SKM-1 (cell line): ENCODE results near the gene GPRC5C.
A peak's percentile ranks its signal among the peaks of the same experiment; 100 is the strongest.
"Not testable (repeated sequence)": the region's sequence is repeated elsewhere in the genome, so short reads cannot be mapped to it uniquely, and the experiment has no call there.

ENCODE experiments used
- DNase-seq: peaks from one replicate; lab custom pipeline; 2025; ENCODE audit not compliant: unreplicated experiment; lab: John Stamatoyannopoulos, UW

The GPRC5C gene

DNA sequence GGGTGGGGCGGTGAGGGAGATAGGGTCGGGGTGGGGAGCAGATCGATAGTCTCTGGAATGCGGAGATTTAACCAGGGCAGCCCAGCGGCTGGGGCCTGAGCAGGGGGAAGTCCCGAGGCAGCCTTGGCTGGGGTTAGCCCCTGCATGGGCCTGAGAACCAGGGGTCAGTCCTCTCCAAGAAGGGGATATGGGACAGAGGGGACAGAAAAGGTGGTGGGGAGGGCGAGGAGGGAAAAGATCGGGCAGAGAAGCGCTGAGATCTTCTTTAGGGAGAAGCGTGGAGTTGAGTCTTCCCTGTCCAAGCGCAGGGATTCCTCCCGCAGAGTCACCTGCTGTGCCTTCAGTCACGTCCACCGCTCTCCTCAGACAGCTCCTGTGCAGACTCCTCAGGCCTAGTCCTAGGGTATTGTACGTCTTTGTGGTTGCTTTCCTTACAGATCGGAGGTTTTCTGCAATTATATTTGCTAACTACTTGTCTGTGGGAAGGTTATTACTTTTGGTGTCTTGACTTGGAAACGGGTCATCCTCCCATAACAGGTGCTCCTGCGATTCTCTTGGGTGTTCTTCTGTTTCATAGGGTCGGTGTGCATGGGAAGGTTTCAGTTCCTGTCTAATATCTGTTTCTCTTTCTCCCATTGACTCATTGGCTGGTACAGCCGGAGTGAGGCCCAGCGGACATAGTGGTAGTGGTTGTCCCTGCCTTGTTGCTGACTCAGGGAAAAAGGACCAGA, 35.5 kb downstream of the GPRC5C start:
- peak; percentile 29 for DNase-seq

DNA sequence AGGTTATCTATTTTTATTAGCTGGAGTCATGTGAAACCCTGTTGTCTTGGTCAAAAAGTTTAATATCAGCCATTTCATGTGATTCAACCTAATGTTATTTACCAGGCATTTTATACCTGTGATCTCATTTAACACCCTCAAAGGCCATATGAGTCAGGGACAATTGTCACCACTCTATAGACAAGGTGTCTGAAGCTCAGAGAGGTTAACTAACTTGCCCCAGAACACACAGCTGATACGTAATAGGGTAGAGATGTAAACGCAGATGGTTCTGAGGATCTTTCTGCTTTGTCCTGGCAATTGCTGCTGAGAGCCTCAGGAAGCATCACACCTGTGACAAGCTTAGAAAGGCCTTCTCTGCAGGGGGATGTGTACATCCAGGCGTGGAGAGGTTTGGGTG, 39.5 kb downstream of the GPRC5C start:
- DNase-seq = no peak

DNA sequence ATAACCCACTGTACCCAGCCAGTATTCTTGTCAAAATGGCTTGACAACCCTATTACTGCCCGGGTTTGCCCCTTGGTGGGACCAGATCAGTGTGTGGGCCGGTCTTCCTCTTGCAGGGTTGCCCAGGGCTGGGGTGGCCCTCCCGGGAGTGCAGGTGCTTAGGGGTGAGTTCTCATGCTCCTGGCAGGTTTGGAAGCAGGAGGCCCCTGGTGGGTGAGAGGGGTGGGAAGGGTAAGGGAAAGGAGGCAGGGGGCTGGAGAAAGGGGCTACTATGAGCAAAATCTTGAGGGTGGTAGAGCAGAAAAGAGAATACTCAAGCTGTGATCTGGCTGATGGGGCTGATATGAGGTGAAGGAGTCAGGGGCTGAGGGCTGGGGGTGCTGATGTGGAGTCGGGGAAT, 41.0 kb downstream of the GPRC5C start:
- DNase-seq = no peak

DNA sequence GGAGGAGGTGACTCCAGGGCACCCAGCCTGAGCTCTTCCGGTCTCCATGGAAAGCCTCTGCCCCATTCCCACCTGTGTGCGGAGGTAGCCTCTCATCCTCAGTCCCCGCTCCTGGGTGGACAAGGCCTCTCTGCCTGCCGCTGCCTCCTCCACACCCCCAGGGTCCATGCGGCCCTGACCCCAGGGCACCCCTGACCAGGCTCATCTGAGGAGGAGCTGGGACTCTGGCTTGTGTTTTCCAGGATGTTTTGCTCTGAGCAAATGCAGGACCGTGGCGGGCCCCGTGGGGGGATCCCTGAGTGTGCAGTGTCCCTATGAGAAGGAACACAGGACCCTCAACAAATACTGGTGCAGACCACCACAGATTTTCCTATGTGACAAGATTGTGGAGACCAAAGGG, 41.4 kb downstream of the GPRC5C start:
- no peak for DNase-seq

DNA sequence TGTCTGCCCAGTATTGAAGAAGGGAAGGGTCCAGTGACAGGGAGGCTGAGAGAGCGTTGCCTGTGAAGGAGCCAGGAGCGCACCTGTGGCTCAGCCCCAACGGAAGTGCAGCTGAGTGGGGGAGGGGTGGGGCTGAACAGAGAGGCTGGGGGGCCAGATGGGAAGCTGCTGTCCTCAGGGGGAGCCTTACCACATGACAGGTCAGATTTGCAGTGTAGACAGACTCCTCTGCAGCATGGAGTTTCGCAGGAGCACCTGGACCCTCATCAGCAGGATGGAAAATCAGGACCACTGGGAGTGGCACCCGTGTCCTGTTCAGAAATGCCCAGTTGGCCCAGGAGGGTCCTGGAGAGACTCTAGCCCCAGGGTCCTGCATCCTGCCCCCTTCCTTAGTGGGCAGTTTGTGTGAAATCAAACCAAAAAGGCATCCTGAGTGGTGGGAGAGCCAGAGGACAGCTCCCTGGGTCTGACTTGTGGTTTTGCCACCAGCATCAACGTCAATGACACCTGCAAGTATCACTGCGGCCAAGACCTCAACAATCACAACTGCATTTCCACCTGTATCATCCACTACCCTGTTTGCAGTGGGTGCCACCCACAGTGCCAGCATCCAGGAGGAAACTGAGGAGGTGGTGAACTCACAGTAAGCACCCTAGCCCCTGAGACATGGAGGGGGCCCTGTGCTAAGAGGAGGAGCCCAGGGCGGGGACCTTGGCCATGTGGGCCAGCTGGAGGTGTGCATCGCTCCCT, 42.3 kb downstream of the GPRC5C start:
- DNase-seq = no peak

DNA sequence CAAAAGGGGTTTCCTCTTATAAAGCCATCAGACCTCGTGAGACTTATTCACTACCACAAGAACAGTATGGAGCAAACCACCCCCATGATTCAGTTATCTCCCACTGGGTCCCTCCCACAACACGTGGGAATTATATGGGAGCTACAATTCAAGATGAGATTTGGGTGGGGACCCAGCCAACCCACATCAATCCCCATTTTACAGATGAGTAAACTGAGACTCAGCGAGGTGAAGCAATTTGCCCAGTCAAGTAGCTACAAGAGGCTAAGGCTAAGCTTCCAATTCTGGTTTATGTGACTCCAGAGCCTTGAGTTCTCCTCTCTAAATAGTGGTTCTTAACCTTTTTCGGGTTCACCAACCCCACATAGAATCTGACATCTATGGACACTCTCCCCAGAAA, 43.3 kb downstream of the GPRC5C start:
- no peak for DNase-seq

DNA sequence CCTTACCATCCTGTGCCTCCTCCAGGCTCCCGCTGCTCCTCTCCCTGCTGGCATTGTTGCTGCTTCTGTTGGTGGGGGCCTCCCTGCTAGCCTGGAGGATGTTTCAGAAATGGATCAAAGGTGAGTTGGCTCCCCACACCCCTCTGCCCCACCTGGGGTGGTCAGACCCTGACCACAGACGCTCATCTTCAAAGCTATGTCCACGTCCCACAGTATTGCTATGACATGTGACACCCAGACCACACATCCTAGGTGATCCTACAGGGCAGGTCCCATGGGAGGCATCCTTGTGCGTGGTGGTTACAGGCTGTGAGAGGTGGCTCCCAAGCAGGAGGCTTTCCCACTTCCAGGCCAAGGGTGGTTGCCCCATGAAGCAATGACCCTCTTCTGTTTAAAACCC, 45.5 kb downstream of the GPRC5C start:
- DNase-seq = no peak

DNA sequence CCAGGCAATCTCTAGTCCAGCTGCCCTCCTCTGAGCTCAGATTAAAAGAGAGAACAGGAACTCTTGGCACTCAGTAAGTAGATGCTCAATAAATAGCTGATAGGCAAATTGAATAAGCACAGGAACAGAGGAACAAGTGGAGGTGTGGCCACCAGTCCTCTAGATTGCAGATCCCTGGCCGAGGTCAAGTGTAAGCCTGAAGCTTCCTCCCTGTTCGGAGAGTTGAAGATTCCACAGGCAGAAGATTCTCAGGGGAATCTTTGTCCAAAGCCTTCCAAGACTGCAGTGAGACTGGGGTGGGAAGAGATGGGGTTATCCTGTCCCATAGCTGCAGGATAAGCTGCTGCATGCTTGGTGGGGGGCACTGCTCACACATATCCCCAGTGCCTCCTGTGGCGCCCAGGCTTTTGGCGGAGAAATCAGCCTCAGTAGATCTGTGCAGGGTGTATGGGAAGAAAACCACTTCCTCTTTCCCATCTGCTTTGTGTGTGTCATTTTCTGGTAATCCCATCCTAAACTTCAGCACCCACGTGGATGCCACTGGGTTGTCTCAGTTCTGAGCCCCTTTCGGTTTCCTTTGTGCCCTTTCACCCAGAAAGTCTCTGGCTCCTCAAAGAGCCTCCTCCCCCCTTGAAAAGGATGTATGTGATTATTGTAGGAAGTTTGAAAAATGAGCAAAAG, 46.7 kb downstream of the GPRC5C start:
- peak; percentile 65 for DNase-seq

DNA sequence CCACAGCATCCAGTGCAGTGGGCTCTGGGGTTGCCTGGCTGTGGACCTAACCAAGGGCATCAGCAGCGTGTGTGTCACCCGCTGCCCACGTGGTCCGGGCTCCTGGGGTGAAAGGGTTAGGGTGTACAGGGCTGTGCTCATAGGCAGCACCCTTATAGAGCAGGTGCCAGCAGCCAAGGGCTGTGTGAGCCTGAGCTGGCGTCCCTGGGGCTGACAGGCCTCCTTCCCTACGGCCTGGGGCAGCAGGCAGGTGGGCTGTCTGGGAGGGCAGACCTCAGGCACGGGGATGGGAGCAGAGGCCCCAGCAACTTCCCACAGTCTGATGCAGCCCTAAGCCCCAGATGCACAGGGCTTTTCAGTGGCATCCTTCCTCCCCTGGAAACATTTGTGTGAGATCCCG, 48.4 kb downstream of the GPRC5C start:
- DNase-seq = no peak

DNA sequence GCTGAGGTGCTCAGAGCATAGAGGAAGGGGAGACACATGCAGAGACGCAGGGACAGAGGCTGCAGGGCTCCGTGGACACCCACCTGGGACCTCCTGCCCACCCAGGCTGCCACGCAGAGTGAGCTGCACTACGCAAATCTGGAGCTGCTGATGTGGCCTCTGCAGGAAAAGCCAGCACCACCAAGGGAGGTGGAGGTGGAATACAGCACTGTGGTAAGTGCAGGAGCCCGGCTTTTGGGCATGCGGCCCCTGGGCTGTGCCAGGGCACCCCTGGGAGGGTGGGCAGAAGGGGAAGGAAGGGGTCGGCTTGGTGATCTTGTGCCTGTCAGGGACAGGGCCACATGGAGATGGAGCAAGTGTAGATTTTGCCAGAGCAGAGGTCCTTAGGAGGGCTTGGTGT, 49.7 kb downstream of the GPRC5C start:
- no peak for DNase-seq

DNA sequence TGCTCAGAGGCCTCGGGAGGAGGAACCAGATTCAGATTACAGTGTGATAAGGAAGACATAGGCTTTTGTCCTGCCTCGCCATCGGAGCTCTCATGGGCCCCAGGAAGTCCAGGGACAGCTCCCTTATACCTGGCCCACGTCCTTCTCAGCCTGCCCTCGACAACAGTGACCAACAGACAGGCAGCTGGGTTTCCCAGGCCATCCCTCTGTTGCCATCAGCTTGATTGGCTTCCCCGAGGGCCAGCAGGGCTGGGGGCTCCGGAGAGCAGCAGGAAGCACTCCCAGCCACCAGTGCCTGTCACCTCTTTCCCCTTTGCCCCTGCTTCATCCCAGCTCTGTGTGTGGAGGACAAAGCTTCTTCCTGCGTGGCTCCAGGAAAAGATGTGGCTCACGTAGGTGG, 52.2 kb downstream of the GPRC5C start:
- DNase-seq = no peak

DNA sequence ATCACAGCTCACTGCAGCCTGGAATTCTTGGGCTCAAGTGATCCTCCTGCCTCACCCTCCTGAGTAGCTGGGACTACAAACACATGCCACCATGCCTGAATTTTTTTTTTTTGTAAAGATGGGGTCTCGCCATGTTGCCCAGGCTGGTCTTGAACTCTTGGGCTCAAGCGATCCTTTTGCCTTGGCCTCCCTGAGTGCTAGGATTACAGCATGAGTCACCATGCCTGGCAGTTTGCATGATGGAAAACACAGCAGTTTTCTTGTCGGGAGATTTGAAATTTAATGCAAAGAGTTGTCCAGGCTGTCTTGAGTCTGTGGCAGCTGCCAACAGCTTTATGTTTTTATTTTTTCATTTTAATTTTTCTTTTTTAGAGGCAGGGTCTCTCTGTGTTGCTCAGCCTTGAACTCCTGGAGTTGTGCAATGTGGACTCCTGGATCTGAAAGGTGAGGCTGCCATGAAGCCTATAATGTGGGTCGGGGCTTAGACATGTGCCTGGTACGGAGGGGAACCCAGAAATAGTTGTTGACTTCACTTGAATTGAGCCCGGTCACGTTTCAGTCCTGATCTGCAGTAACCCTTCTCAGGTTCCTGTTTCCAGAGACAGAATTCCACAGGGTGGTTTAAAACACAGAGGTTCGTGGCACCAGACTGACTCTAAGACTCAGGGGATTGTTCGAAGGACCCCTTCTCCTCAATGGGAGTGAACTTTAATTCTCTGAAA, 53.3 kb downstream of the GPRC5C start:
- DNase-seq = no peak

DNA sequence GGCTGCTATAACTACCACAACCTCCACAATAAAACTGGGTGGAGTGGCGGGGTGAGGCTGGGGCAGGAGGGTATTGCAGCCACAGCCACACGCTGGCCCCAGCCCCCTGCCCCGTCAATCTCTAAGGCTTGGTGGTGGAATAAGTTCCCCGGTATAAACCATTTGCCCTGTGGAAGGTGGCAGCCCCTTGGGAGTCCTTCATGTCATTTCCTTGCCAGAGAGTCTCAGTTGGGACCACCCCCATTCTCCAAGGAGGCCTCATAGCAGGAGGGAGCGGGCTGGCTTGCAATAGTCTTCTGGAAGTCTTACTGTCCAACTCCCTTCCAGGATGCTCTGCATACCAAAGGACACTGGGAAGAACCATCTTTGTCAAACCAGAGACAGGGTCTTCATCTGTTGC, 54.0 kb downstream of the GPRC5C start:
- DNase-seq = no peak

DNA sequence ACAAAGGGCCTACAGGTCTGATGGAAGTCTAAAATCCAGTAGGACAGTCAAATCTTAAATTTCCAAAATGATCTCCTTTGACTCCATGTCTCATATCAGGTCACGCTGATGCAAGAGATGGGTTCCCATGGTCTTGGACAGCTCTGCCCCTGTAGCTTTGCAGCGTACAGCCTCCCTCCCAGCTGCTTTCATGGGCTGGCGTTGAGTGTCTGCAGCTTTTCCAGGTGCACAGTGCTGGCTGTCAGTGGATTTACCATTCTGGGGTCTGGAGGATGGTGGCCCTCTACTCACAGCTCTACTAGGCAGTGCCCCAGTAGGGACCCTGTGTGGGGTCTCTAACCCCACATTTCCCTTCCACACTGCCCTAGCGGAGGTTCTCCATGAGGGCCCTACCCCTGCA, 56.4 kb downstream of the GPRC5C start:
- not testable (repeated sequence) for DNase-seq

DNA sequence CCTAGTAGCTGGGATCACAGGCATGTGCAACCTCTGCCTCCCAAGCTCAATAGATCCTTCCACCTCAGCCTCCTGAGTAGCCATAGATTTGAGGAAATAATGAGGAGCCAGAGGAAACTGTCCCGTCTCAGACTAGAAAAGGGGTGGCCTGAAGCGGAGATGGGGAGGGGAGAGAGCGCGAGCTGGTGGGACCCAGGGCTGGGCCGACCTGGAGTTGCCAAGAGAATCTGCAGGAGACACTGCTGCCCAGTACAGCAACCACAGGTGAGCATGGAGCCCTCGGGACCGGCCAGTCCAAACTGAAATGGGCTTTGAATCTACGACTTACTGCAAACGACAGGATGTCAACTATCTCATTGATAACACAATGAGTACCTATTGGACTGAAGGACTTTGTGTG, 58.8 kb downstream of the GPRC5C start:
- DNase-seq = no peak

DNA sequence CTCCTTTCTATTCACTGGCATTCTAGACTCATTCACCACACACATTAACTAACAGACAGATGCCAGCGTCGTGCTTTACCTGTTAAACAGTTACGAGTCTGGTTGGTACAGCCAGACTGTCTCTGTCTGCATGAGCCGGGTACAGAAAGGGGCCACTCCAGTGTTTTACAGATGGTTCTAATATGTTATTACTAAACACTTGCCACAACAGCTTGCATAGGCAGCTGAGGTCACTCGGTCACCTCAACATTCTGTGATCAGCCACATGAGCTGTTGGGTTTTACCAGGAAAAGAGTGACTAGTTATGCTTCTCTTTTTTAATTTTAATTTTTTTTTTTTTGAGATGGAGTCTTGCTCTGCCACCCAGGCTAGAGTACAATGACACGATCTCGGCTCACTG, 59.7 kb downstream of the GPRC5C start:
- peak; percentile 20 for DNase-seq

DNA sequence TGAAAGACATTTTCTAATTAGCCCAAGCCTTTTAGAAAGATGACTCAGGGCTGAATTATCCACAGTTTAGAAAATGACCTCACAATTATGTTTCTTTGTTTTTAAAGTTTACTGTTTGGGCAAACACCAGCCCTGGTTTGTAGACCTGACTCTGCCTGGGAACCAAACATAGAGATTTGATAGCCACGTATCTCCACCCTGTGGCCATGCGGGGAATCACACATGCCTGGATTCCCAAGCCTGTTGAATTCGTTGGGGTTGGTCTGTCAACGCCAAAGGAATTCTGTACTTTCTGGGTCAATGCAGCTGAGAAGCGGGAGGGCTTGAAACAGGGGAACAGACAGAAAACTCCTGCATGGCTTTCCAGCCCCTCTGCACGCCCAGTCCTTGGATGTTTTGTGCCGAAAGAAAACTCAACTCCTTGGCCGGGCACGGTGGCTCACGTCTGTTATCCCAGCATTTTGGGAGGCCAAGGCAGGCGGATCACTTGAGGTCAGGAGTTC, 61.5 kb downstream of the GPRC5C start:
- DNase-seq = peak; percentile 23
